Smooth muscle cell (in vitro differentiated cells): Measurements from ENCODE around the gene PIP5K1B. TPM values are rescaled to one million over a fixed set of nuclear protein-coding genes. Genes with fewer than 3 reads are reported as not detected.

Experiments used
- DNase-seq: peaks from one replicate; lab custom pipeline; 2025; ENCODE audit not compliant: unreplicated experiment; lab: John Stamatoyannopoulos, UW
- H2AFZ ChIP-seq: fragments of 200-600 bp; sonication (generic); 2 replicates; pipeline ENCODE4 v1.6.0; 2016; ENCODE audit warnings: antibody characterized with exemption, low read depth, mild to moderate bottlenecking
- H3F3A ChIP-seq: fragments of 200-600 bp; sonication (generic); 2 replicates; pipeline ENCODE4 v1.6.0; 2017; ENCODE audit warnings: antibody characterized with exemption, low read depth
- H3K27ac ChIP-seq: fragments of 200-600 bp; sonication (generic); 2 replicates; pipeline ENCODE4 v1.5.1; 2016; ENCODE audit warnings: low read depth, mild to moderate bottlenecking
- H3K27me3 ChIP-seq: fragments of 200-600 bp; sonication (generic); 2 replicates; pipeline ENCODE4 v1.6.1; 2016; ENCODE audit warnings: low read depth, mild to moderate bottlenecking
- H3K36me3 ChIP-seq: fragments of 200-600 bp; sonication (generic); 2 replicates; pipeline ENCODE4 v1.5.1; 2016; ENCODE audit warnings: low read depth
- H3K4me1 ChIP-seq: fragments of 200-600 bp; sonication (generic); 2 replicates; pipeline ENCODE4 v1.5.1; 2016; ENCODE audit warnings: low read depth
- H3K4me2 ChIP-seq: fragments of 200-600 bp; sonication (generic); 2 replicates; pipeline ENCODE4 v1.6.0; 2016; ENCODE audit warnings: mild to moderate bottlenecking
- H3K4me3 ChIP-seq: fragments of 200-600 bp; sonication (generic); 2 replicates; pipeline ENCODE4 v1.5.1; 2016; ENCODE audit warnings: mild to moderate bottlenecking
- H3K79me2 ChIP-seq: fragments of 200-600 bp; sonication (generic); 2 replicates; pipeline ENCODE4 v1.6.0; 2016; ENCODE audit warnings: low read depth, mild to moderate bottlenecking
- H3K9ac ChIP-seq: fragments of 200-600 bp; sonication (generic); 2 replicates; pipeline ENCODE4 v1.6.0; 2016; ENCODE audit warnings: low read depth
- H3K9me3 ChIP-seq: fragments of 200-600 bp; sonication (generic); replicated peaks from 2 replicates; pipeline ENCODE4 v1.5.1; 2016; ENCODE audit warnings: low read depth
- H4K20me1 ChIP-seq: fragments of 200-600 bp; sonication (generic); 2 replicates; pipeline ENCODE4 v1.6.0; 2016; ENCODE audit warnings: low read depth
- CTCF ChIP-seq: fragments of 200-600 bp; sonication (generic); IDR thresholded peaks from 2 replicates; pipeline ENCODE4 v1.5.1; 2017; ENCODE audit warnings: borderline replicate concordance, mild to moderate bottlenecking, antibody characterized with exemption; ENCODE audit not compliant: insufficient read depth, poor library complexity, severe bottlenecking
- WGBS: methylation state at CpG from one replicate; pipeline ENCODE4 v1.1.7; 2016; ENCODE audit warnings: low lambda C conversion rate; 5-methylcytosine and 5-hydroxymethylcytosine counted together
- polyA plus RNA-seq: library from polyadenylated mRNA; unstranded; fragments of >200 nt; fragmentation: Nextera tagmentation; extraction: Ambion mirVana; gene quantifications from 2 replicates; pipeline ENCODE4 v1.2.1, GENCODE V29; 2016
- total RNA-seq: library from RNA; depleted of rRNA; stranded (reverse); fragments of >200 nt; gene quantifications from 2 replicates; pipeline ENCODE4 v1.2.3, GENCODE V29; 2014

PIP5K1B gene
- total and polyA plus RNA-seq, 2 experiments from 2014 or later: not detected

GRCh38 chr9:68747043-68747533 is 42.0 kb downstream of the PIP5K1B start:
- TF ChIP-seq CTCF: no peak
- Histone ChIP-seq H3K4me3 (no peak overlapping the region), H4K20me1 (no peaks in the 10 kb centered on the region), H3K4me2 (no peak overlapping the region), H3K9me3 (no peaks in the 10 kb centered on the region), H3K9ac (no peak overlapping the region), H3F3A (no peaks in the 10 kb centered on the region), H3K4me1 (no peaks in the 10 kb centered on the region), H3K27ac (no peak overlapping the region), H2AFZ (no peak overlapping the region), H3K79me2 (no peaks in the 10 kb centered on the region), H3K36me3 (no peaks in the 10 kb centered on the region), H3K27me3 (no peaks in the 10 kb centered on the region)
- WGBS: 67% methylated on average over 9 of the region's 9 CpGs
- DNase-seq: no peak

- Histone ChIP-seq H3K36me3 (no peaks in the 10 kb centered on the region), H3K9me3 (no peaks in the 10 kb centered on the region), H3K4me3 (no peak overlapping the region), H4K20me1 (no peaks in the 10 kb centered on the region), H2AFZ (no peak overlapping the region), H3K27ac (no peak overlapping the region), H3K4me2 (no peak overlapping the region), H3K4me1 (no peaks in the 10 kb centered on the region), H3K79me2 (no peaks in the 10 kb centered on the region), H3K27me3 (no peaks in the 10 kb centered on the region), H3F3A (no peaks in the 10 kb centered on the region), H3K9ac (no peak overlapping the region)
- no peak for TF ChIP-seq CTCF
- 79% methylated on average over 3 of the region's 3 CpGs for WGBS
- DNase-seq: no peak
These were observed 44.1 kb downstream of the PIP5K1B start for GRCh38 chr9:68749135-68749534.

GRCh38 chr9:68749579-68750159 is 44.6 kb downstream of the PIP5K1B start:
- Histone ChIP-seq H3F3A (no peaks in the 10 kb centered on the region), H3K27ac (no peak overlapping the region), H3K9ac (no peak overlapping the region), H3K79me2 (no peaks in the 10 kb centered on the region), H3K9me3 (no peaks in the 10 kb centered on the region), H3K4me1 (no peaks in the 10 kb centered on the region), H3K27me3 (no peaks in the 10 kb centered on the region), H4K20me1 (no peaks in the 10 kb centered on the region), H3K4me3 (no peak overlapping the region), H3K36me3 (no peaks in the 10 kb centered on the region), H2AFZ (no peak overlapping the region), H3K4me2 (no peak overlapping the region)
- 38% methylated on average over 3 of the region's 3 CpGs for WGBS
- TF ChIP-seq CTCF: no peak
- no peak for DNase-seq

- no peaks in the 10 kb centered on the region for H3K4me1 ChIP-seq
- WGBS: 69% methylated on average over 6 of the region's 6 CpGs
- TF ChIP-seq CTCF: no peak
- H2AFZ ChIP-seq: no peak overlapping the region
- H3K9ac ChIP-seq: no peak overlapping the region
- H3K4me3 ChIP-seq: no peak overlapping the region
- no peak for DNase-seq
- no peaks in the 10 kb centered on the region for H3K36me3 ChIP-seq
- no peaks in the 10 kb centered on the region for H4K20me1 ChIP-seq
- no peak overlapping the region for H3K4me2 ChIP-seq
- H3F3A ChIP-seq: no peaks in the 10 kb centered on the region
- no peaks in the 10 kb centered on the region for H3K27me3 ChIP-seq
- no peaks in the 10 kb centered on the region for H3K9me3 ChIP-seq
- H3K79me2 ChIP-seq: no peaks in the 10 kb centered on the region
- no peak overlapping the region for H3K27ac ChIP-seq
These were observed 45.2 kb downstream of the PIP5K1B start for GRCh38 chr9:68750255-68750654.
